ENCODE results near the gene TRAF7.

DNA sequence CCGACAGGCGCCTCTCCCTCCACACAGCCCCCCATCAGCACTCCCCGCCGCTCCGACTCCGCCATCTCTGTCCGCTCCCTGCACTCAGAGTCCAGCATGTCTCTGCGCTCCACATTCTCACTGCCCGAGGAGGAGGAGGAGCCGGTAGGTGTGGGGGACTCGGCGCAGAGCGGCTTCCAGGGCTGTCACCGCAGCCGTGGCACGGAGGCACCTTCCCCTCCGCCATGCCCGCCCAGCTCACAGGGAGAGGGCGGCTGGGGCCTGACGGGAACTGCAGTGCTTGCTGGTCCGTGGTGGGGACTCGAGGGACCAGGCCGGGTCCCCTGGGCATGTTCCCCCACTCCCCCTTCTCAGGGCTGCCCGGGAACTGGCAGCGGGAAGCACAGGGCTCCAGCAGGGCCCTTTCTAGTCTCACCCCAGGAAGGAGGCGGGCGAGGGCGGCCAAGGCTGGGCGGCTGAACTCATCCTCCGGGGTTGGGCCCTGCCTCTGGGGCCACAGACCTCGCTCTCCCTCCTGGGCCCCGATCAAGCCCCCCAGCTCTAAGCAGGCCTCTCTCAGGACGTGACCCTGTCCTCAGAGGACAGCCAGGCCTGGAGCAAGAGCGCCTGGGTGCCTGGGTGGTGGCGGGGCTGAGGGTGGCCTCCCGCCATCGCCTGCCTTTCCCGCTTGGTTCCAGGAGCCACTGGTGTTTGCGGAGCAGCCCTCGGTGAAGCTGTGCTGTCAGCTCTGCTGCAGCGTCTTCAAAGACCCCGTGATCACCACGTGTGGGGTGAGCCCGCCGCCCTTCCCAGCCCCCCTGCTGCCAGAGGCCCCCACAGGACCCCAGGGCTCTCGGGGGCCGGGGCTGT is 15.2 kb downstream of the TRAF7 start:
- TF ChIP-seq CTCF (conservative IDR thresholded peaks at IDR 0.05; ENCODE audit: low read length) (no peak), EZH2phosphoT487 (IDR thresholded peaks at IDR 0.05; ENCODE audit: borderline replicate concordance) (no peak)
